HCT116 (cell line): ENCODE data around the gene KCNK1. TPM values are rescaled to one million over a fixed set of nuclear protein-coding genes. Genes with fewer than 3 reads are reported as not detected.

Experiments
- ATAC-seq: fragments of 200-7000 bp; cut with Tn5 transposase; 2 replicates; pipeline ENCODE4 v1.9.1; 2020; ENCODE audit warnings: mild to moderate bottlenecking, moderate library complexity
- BruUV-seq: library from RNA; stranded (reverse); fragments of 400-500 nt; replicated peaks from 2 replicates; lab custom pipeline; 2021; lab: Mats Ljungman, UMichigan
- CTCF ChIA-PET: fragments of 300-600 bp; sonication (Branson Sonifier 250); formaldehyde crosslinking; loops from one replicate; lab custom pipeline; 2021; ENCODE audit warnings: antibody characterized with exemption; lab: Charles Lee
- POLR2A ChIA-PET: fragments of 300-600, 350-600 bp; sonication (Branson Sonifier 250); formaldehyde crosslinking; loops from one replicate; lab custom pipeline; 2021; ENCODE audit warnings: antibody characterized with exemption; lab: Charles Lee
- RAD21 ChIA-PET, 2 experiments: fragments of 300-600 bp; sonication (Branson Sonifier 250); formaldehyde crosslinking; loops; one replicate each; lab custom pipeline; 2023; ENCODE audit warnings: low total read pairs in 2 of 2; ENCODE audit not compliant: uncharacterized antibody in 2 of 2, unreplicated experiment in 2 of 2, low non-redundant PET in 1 of 2; lab: Charles Lee
- DNase-seq: peaks from one replicate; pipeline ENCODE4 v3.0.0-alpha.2; 2010; ENCODE audit warnings: low read depth, low spot score
- H2AFZ ChIP-seq: fragments of 200-600 bp; shearing (Covaris generic), sonication (generic); 2 replicates; pipeline ENCODE4 v1.6.1; 2017; ENCODE audit warnings: low read depth, mixed run types, mixed read lengths, antibody characterized with exemption, low read length; ENCODE audit not compliant: poor library complexity, severe bottlenecking
- H3K27ac ChIP-seq: 2 replicates; pipeline ENCODE4 v1.5.1; 2012; ENCODE audit warnings: low read depth, low read length
- H3K27me3 ChIP-seq: fragments of 200-600 bp; sonication (generic); 2 replicates; pipeline ENCODE4 v1.6.1; 2016; ENCODE audit warnings: mixed run types, low read length, mixed read lengths; ENCODE audit not compliant: insufficient read depth
- H3K36me3 ChIP-seq, 2 experiments: fragments of 200-500 bp in 1 of 2; fragments of 200-600 bp in 1 of 2; sonication (Bioruptor generic) in 1 of 2; sonication (generic) in 1 of 2; 2 replicates each; pipeline versions ENCODE4 v1.5.1 to v1.6.1; 2014 to 2016; ENCODE audit warnings: low read length in 2 of 2, inconsistent platforms in 1 of 2, mixed read lengths in 1 of 2, mixed run types in 1 of 2; ENCODE audit not compliant: insufficient read depth in 2 of 2, control insufficient read depth in 1 of 2
- H3K4me1 ChIP-seq, 2 experiments: fragments of 200-600 bp in 1 of 2; sonication (generic) in 1 of 2; 2 replicates each; pipeline versions ENCODE4 v1.5.1 to v1.6.1; 2012 to 2017; ENCODE audit warnings: low read length in 2 of 2, inconsistent platforms in 1 of 2, mild to moderate bottlenecking in 1 of 2, mixed read lengths in 1 of 2, mixed run types in 1 of 2, moderate library complexity in 1 of 2; ENCODE audit not compliant: insufficient read depth in 2 of 2, control insufficient read depth in 1 of 2
- H3K4me2 ChIP-seq: fragments of 200-600 bp; sonication (generic); 2 replicates; pipeline ENCODE4 v1.6.1; 2017; ENCODE audit warnings: mixed run types, low read length, mixed read lengths
- H3K4me3 ChIP-seq, 2 experiments: fragments of 200-600 bp in 1 of 2; sonication (generic) in 1 of 2; replicated peaks in 1 of 2; 2 replicates each; pipeline ENCODE4 v1.5.1; 2011 to 2016; ENCODE audit warnings: low read length in 2 of 2, control low read depth in 1 of 2, low read depth in 1 of 2, mild to moderate bottlenecking in 1 of 2, mixed read lengths in 1 of 2, mixed run types in 1 of 2
- H3K79me2 ChIP-seq: fragments of 200-600 bp; sonication (generic); 2 replicates; pipeline ENCODE4 v1.6.1; 2017; ENCODE audit warnings: mild to moderate bottlenecking, mixed run types, low read length, moderate library complexity, mixed read lengths; ENCODE audit not compliant: insufficient read depth
- H3K9ac ChIP-seq: fragments of 200-600 bp; sonication (generic); 2 replicates; pipeline ENCODE4 v1.6.1; 2016; ENCODE audit warnings: low read length, mixed read lengths
- H3K9me2 ChIP-seq: fragments of 200-600 bp; sonication (generic), shearing (Covaris generic); 2 replicates; pipeline ENCODE4 v1.6.1; 2017; ENCODE audit warnings: mixed run types, mild to moderate bottlenecking, moderate library complexity; ENCODE audit not compliant: insufficient read depth
- H3K9me3 ChIP-seq, 2 experiments: fragments of 200-500 bp in 1 of 2; fragments of 200-600 bp in 1 of 2; sonication (Bioruptor generic) in 1 of 2; sonication (generic) in 1 of 2; 2 replicates each; pipeline ENCODE4 v1.6.1; 2014 to 2017; ENCODE audit warnings: low read length in 2 of 2, mixed read lengths in 2 of 2, inconsistent platforms in 1 of 2, low read depth in 1 of 2, mild to moderate bottlenecking in 1 of 2, mixed run types in 1 of 2, moderate library complexity in 1 of 2; ENCODE audit not compliant: control insufficient read depth in 1 of 2, insufficient read depth in 1 of 2
- H4K20me1 ChIP-seq: fragments of 200-600 bp; sonication (generic), shearing (Covaris generic); 2 replicates; pipeline ENCODE4 v1.6.1; 2017; ENCODE audit warnings: mixed run types, mild to moderate bottlenecking, moderate library complexity; ENCODE audit not compliant: insufficient read depth
- CEBPB ChIP-seq: IDR thresholded peaks from 2 replicates; pipeline ENCODE4 v1.6.1; 2012; ENCODE audit warnings: low read depth
- FOSL1 ChIP-seq: IDR thresholded peaks from 2 replicates; pipeline ENCODE4 v1.6.1; 2012; ENCODE audit warnings: low read depth
- JUND ChIP-seq: IDR thresholded peaks from 2 replicates; pipeline ENCODE4 v1.6.1; 2012
- POLR2A ChIP-seq: IDR thresholded peaks from 2 replicates; pipeline ENCODE4 v1.7.0; 2011; ENCODE audit warnings: borderline replicate concordance; ENCODE audit not compliant: insufficient read depth, insufficient read length; ENCODE audit errors: extremely low read depth
- POLR2AphosphoS5 ChIP-seq: IDR thresholded peaks from 2 replicates; pipeline ENCODE4 v1.6.1; 2011; ENCODE audit warnings: mild to moderate bottlenecking, low read depth, low read length, moderate library complexity
- RAD21 ChIP-seq: IDR thresholded peaks from 2 replicates; pipeline ENCODE4 v1.6.1; 2012; ENCODE audit warnings: low read depth, mild to moderate bottlenecking
- TCF7L2 ChIP-seq: IDR thresholded peaks from 2 replicates; pipeline ENCODE4 v1.7.0; 2011; ENCODE audit warnings: borderline replicate concordance, inconsistent platforms; ENCODE audit not compliant: insufficient read depth, insufficient read length; ENCODE audit errors: extremely low read depth
- YY1 ChIP-seq: IDR thresholded peaks from 2 replicates; pipeline ENCODE4 v1.6.1; 2011; ENCODE audit warnings: low read length, low read depth, moderate library complexity, mild to moderate bottlenecking; ENCODE audit not compliant: insufficient replicate concordance; ENCODE audit errors: extremely low read depth
- ZFX ChIP-seq: fragments of 450-650 bp; IDR thresholded peaks from 2 replicates; pipeline ENCODE4 v1.6.1; 2017
- ZNF274 ChIP-seq: fragments of 200-500 bp; sonication (Bioruptor generic); IDR thresholded peaks from 2 replicates; pipeline ENCODE4 v1.6.1; 2014; ENCODE audit warnings: mild to moderate bottlenecking, low read depth, low read length, inconsistent platforms
- intact Hi-C: fragments of 100-400 bp; cut with micrococcal nuclease; formaldehyde crosslinking; loops from 2 replicates; pipeline ENCODE4 v1.10.0; 2022
- total RNA-seq: library from RNA; stranded (reverse); gene quantifications from one replicate; pipeline ENCODE4 v1.2.1, GENCODE V29; 2021; ENCODE audit not compliant: unreplicated experiment
- TF ChIP-seq, protein P1 (sequence below): IDR thresholded peaks from 2 replicates; pipeline ENCODE4 v1.6.1; 2011; ENCODE audit warnings: mild to moderate bottlenecking, low read length, moderate library complexity; ENCODE audit not compliant: insufficient replicate concordance; ENCODE audit errors: extremely low read depth
- TF ChIP-seq, protein P2 (sequence below), 3 experiments: fragments of 200-600 bp in 1 of 3; sonication (generic) in 1 of 3; IDR thresholded peaks in 2 of 3; conservative IDR thresholded peaks in 1 of 3; 2 replicates each; pipeline ENCODE4 v1.5.1; 2012 to 2017; ENCODE audit warnings: low read depth in 2 of 3, low read length in 2 of 3, antibody characterized with exemption in 1 of 3, borderline replicate concordance in 1 of 3, control low read depth in 1 of 3, mild to moderate bottlenecking in 1 of 3, mixed read lengths in 1 of 3, mixed run types in 1 of 3, moderate library complexity in 1 of 3; ENCODE audit not compliant: insufficient read depth in 1 of 3
- TF ChIP-seq, protein P3 (sequence below): IDR thresholded peaks from 2 replicates; pipeline ENCODE4 v1.6.1; 2012

The KCNK1 gene
- total RNA-seq, 1 experiment from 2014 or later: 28.4 TPM

DNA sequence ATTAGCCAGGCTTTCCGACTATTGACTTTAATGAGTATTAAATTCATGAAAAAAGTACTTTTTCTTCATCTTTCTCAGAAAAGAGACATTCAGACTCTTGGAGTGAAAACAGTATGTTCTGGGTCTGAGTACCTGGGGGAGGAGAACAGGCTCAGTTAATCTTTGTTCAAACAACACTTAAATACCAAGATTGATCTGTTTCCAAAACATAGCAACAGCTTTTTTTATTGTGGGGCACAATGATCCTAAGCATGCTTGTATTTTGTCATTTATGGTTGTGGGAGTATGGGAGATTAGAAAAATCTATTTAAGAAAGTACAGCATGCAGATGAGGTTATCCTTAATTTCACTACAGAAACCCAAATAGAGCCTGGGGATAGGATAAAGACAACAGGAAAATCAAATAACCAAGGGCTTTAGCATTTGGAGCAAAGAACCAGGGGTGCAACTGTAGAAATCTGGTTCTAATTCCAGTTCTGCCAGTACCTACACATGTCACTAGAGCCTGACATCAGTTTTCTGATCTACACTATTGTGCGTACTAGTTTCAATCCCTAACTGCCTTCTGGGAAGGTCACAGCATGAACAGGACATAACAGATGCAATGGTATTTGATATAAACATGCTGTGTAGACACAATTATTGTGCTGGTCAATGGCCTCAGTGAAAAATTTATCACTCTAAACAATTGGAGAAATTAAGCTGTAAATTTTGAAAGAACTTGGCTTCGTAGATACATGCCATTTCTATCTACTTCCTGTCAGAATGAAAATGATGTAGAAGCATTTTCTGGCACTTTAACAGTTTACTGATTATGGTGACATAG lies 91.2 kb downstream of the KCNK1 start:
- H3K9ac ChIP-seq: no peak overlapping the region
- CTCF ChIA-PET: interaction anchor here (0.9 to 1.4 kb wide), 2 partner anchors 26 to 86 kb away, joined by 3 to 4 read pairs; no protein-coding TSS in a partner anchor

DNA sequence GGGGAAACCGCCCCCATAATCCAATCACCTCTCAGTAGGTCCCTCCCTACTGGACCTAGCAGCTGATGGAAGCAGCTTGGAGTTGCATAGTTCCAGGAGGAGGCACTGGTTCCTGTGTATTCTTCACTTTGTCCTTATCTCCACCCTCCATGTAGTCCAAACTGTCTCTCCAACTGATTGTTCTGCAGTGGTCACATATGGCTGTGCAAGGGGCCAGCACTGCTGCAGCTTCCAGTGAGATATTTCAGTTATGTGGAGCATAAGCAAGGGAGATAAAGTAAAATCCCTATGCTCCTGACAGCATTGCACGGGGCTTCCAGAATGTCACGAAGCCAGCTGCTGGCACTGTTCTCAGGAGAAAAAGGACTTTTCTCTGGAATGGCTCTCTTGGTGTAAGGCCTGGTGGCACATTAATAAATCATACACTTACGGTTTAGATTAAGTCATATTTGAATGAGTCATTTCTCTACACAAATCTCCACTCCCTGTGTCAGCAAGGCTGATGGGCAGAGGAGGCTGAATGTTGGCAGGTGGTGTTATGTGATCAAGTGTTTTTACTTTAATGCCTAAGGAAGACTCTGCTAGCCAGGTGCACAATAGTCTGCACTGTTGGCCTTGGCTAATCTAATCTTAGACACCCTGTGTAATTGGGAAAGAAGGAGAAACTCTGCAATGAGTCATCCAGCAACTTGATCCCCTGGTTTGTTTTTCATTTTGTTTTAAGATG lies 93.4 kb downstream of the KCNK1 start:
- Histone ChIP-seq H3K27ac (peak overlapping the region; percentile 36), H3K9me2 (no peaks in the 10 kb centered on the region), H4K20me1 (no peaks in the 10 kb centered on the region), H3K4me2 (peak overlapping the region; percentile 58), H3K27me3 (no peaks in the 10 kb centered on the region), H3K4me3 (no peak overlapping the region), H3K9me3 (no peaks in the 10 kb centered on the region), H3K9ac (no peak overlapping the region; the same call in 1 of the 2 replicates), H3K79me2 (no peaks in the 10 kb centered on the region), H3K36me3 (no peaks in the 10 kb centered on the region), H3K4me1 (peaks cover 24 to 35% of the 10 kb centered on the region in 2 experiments), H2AFZ (peak overlapping the region; percentile 1)
- intact Hi-C loops: no loop called here
- RAD21 ChIA-PET: no interaction called here
- ATAC-seq: peak; percentile 87
- CTCF ChIA-PET: no interaction called here
- BruUV-seq: no TSS peak
- POLR2A ChIA-PET: no interaction called here
- DNase-seq: peak; percentile 77
- TF ChIP-seq FOSL1: peak; percentile 86
- TF ChIP-seq, protein P1, sequence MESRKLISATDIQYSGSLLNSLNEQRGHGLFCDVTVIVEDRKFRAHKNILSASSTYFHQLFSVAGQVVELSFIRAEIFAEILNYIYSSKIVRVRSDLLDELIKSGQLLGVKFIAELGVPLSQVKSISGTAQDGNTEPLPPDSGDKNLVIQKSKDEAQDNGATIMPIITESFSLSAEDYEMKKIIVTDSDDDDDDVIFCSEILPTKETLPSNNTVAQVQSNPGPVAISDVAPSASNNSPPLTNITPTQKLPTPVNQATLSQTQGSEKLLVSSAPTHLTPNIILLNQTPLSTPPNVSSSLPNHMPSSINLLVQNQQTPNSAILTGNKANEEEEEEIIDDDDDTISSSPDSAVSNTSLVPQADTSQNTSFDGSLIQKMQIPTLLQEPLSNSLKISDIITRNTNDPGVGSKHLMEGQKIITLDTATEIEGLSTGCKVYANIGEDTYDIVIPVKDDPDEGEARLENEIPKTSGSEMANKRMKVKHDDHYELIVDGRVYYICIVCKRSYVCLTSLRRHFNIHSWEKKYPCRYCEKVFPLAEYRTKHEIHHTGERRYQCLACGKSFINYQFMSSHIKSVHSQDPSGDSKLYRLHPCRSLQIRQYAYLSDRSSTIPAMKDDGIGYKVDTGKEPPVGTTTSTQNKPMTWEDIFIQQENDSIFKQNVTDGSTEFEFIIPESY: no peak
- TF ChIP-seq YY1: peak; percentile 12
- peak; percentile 84 for TF ChIP-seq JUND
- TF ChIP-seq RAD21: peak; percentile 21; the same call in 1 of the 2 replicates
- TF ChIP-seq, protein P2, sequence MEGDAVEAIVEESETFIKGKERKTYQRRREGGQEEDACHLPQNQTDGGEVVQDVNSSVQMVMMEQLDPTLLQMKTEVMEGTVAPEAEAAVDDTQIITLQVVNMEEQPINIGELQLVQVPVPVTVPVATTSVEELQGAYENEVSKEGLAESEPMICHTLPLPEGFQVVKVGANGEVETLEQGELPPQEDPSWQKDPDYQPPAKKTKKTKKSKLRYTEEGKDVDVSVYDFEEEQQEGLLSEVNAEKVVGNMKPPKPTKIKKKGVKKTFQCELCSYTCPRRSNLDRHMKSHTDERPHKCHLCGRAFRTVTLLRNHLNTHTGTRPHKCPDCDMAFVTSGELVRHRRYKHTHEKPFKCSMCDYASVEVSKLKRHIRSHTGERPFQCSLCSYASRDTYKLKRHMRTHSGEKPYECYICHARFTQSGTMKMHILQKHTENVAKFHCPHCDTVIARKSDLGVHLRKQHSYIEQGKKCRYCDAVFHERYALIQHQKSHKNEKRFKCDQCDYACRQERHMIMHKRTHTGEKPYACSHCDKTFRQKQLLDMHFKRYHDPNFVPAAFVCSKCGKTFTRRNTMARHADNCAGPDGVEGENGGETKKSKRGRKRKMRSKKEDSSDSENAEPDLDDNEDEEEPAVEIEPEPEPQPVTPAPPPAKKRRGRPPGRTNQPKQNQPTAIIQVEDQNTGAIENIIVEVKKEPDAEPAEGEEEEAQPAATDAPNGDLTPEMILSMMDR (IDR thresholded peaks at IDR 0.05 in 2 of 3, conservative IDR thresholded peaks at IDR 0.05 in 1 of 3; ENCODE audit: borderline replicate concordance in 1 of 3, insufficient read depth in 1 of 3, low read depth in 2 of 3, low read length in 2 of 3): no peak
- no peak for TF ChIP-seq ZNF274
- TF ChIP-seq CEBPB: peak; percentile 79
- TF ChIP-seq POLR2AphosphoS5: no peak
- no peak for TF ChIP-seq ZFX
- TF ChIP-seq TCF7L2: peak; percentile 25

More for the DNA sequence above, 91.2 kb downstream of the KCNK1 start:
- TF ChIP-seq POLR2A (no peak), RAD21 (no peak)
- TF ChIP-seq, protein P3, sequence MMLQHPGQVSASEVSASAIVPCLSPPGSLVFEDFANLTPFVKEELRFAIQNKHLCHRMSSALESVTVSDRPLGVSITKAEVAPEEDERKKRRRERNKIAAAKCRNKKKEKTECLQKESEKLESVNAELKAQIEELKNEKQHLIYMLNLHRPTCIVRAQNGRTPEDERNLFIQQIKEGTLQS: no peak
- ChIA-PET RAD21 (no interaction called here), POLR2A (no interaction called here)
- H3K36me3 ChIP-seq: no peaks in the 10 kb centered on the region
- DNase-seq (no peak), ATAC-seq (no peak)
- no TSS peak for BruUV-seq
- no peak overlapping the region for H3K27ac ChIP-seq
- H3K4me2 ChIP-seq: no peak overlapping the region
- H3K27me3 ChIP-seq: no peaks in the 10 kb centered on the region
- intact Hi-C loops: no loop called here
- H3K9me2 ChIP-seq: no peaks in the 10 kb centered on the region
- no peaks in the 10 kb centered on the region for H4K20me1 ChIP-seq
- H3K4me3 ChIP-seq: no peak overlapping the region
- no peak overlapping the region for H2AFZ ChIP-seq
- no peaks in the 10 kb centered on the region for H3K79me2 ChIP-seq
- no peaks in the 10 kb centered on the region for H3K9me3 ChIP-seq
- peaks cover 24 to 35% of the 10 kb centered on the region in 2 experiments for H3K4me1 ChIP-seq
